GM18499 (cell line): ENCODE data around the gene LINGO3.

Experiments used
- ATAC-seq: cut with Tn5 transposase; IDR thresholded peaks from one replicate; pipeline ENCODE4 v1.9.1; 2021; ENCODE audit warnings: moderate number of reproducible peaks; ENCODE audit not compliant: insufficient read depth, unreplicated experiment

The LINGO3 gene

DNA sequence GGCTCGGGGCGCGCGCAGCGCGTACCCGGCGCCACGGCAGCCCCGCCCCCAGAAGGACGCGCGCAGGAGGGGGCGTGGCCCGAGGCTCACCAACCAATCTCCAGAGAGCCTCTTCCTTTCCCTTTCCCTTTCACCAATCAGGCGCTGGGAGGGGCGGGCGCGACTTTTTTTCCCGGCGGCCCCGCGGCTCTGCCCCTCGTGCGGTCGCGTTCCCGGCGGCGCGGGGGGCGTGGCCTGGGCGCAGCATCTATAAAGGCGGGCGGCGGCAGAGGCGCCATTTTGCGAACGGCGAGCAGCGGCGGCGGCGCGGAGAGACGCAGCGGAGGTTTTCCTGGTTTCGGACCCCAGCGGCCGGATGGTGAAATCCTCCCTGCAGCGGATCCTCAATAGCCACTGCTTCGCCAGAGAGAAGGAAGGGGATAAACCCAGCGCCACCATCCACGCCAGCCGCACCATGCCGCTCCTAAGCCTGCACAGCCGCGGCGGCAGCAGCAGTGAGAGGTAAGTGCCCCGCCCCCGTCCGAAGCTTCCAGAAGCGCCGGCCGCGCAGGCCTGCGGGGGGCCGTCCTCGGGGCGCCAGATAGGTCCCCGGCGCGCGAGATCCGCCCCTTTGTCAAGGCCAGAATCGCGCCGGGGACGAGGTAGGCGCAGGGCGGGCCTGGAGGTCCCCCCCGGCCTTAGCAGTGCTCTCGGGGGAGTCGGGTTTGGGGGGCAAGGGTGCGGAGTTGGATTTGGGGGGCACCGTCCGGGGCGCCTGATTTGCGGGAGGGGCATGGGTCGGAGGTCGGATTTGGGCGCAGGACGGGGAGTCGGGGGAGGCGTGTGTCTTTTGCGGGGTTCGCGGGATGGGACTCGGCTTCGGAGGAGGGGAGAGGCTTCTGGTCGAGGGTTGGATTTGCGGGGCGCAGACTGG is 38.5 kb downstream of the LINGO3 start:
- peak; percentile 30 for ATAC-seq

DNA sequence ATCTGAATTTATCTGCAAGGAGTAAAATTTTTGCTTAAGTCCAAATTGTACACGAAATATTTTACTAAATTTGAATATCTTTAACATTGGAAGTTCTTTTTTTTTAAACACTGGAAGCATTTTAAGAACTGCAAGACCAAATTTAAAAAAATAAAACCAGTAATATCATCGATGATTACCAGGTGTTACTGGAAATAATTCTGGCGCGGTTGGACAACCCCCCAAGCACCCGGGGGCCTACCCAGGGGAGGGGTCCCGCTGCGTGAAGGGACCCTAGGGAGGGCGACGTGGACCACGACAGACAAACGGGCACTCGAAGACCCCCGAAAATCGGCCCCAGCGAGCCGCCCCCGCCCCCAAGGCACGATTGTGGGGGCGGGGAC is 39.1 kb downstream of the LINGO3 start:
- no peak for ATAC-seq

DNA sequence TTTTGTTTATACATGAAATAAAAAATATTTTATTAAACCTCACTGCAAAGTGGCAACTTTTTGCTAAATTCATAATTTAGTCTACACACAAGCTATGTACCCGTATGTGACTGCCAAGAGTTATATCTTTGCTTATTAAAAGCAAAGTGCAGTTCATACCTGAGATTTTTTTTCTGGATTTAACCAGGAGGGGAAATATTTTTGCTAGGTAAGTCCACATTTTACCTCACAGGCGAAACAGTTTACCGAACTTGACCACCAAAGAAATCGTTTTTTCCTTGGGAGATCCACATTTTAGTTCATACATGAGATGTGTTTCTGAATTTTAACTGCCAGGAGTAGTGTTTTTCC is 39.5 kb downstream of the LINGO3 start:
- no peak for ATAC-seq

DNA sequence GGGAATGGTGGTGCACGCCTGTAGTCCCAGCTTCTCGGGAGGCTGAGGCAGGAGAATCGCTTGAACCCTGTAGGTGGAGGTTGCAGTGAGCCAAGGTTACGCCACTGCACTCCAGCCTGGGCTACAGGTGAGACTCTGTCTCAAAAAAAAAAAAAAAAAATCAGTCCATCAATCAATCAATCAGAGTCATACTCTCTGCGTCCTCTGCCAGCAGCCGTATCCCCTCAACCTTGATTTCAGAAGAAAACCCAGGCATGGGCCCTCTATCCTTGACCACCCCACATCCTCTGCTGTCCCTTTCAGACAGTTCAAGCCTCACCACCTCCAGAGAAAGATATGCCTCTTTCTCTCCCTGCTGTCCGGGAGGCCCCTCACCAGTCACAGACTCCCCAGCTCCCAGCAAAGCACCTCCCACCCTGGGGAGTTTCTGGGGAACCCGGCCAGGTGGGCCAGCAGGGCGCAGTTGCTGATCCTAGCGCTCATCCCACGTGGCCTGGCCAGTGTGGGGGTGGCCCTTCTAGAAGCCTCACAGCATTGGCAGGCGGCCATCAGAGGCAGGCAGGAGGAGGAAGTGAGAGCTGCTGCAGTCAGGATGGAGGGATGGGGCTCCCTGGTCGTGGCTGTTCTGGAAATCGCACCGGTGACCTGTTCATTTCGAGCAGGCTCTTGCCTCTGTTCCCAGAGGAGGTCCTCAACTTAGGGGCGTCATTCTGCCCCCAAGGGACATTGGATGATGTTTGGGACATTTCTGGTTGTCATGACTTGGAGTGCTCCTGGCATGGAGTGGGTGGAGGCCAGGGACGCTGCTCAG is 41.6 kb downstream of the LINGO3 start:
- no peak for ATAC-seq

DNA sequence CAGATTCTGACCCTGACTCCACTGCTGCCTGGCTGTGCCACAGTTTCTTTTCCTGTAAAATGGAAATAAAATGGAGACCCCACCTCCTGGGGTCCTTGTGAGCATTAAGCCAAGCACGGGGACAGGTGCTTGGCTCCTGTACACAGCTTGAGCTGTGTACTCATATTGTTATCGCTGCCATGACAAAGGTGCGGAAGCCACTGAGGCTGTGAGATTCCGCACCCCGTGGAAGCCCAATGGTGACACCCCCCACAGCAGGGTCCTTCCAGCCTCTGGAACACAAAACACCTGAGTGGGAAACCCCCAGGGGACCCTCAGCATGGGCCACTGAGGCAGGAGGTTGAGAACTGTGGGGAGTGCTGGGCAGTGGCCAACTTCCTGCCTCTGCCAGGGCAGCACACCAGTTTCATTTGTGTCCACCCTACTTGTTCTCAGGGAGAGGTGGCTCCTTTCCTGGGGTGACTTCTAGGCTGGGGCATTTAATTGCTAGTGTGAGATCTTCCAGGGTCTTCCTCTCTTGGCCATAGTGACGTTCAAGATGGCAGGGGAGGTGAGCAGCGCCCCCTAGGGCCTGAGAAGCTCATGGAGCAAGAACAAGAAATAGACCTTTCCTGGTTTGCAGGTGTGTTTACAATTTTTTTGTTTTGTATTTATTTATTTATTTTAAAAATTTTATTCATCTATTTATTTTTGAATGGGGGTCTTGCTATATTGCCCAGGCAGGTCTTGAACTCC is 46.3 kb downstream of the LINGO3 start:
- no peak for ATAC-seq

DNA sequence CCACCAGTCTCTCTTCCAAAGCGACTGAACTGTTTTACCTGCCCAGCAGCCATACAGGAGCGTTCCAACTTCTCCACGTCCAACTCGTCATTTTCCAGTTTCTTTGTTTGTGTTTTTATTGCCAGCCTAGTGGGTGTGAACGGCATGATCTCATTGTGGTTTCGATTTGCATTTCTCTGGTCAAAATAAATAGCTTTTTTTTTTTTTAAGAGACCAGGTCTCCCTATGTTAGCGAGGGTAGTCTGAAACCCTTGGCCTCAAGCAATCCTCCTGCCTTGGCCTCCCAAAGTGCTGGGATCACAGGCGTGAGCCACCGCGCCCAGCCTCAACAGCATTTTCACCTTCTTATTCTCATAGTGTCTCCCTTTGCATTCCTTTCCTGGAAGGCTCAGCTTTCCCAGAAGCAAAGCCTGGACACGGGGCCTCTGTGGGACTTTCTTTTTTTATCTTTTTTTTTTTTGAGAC is 47.6 kb downstream of the LINGO3 start:
- ATAC-seq: no peak

DNA sequence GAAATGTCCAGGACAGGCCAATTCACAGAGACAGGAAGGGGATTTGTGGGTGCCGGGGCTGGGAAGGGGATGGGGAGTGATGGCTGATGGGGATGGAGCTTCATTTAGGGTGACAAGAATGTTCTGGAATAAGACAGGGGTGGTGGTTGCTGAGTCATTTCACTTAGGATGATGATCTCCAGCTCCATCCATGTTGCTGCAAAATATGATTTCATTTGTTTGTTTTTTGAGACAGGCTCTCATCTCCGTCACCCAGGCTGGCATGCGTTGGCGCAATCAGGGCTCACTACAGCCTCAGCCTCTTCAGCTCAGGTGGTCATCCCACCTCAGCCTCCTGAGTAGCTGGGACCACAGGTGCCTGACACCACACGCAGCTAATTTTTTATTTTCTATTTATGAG is 48.6 kb downstream of the LINGO3 start:
- no peak for ATAC-seq
